GM19397 (cell line): Measurements from ENCODE around the gene CC2D2A.
"Not testable (repeated sequence)": the region's sequence is repeated elsewhere in the genome, so short reads cannot be mapped to it uniquely, and the experiment has no call there.

Source experiments
- ATAC-seq: cut with Tn5 transposase; IDR thresholded peaks from one replicate; pipeline ENCODE4 v1.9.1; 2021; ENCODE audit warnings: mild to moderate bottlenecking, moderate library complexity; ENCODE audit not compliant: unreplicated experiment

Gene CC2D2A

DNA sequence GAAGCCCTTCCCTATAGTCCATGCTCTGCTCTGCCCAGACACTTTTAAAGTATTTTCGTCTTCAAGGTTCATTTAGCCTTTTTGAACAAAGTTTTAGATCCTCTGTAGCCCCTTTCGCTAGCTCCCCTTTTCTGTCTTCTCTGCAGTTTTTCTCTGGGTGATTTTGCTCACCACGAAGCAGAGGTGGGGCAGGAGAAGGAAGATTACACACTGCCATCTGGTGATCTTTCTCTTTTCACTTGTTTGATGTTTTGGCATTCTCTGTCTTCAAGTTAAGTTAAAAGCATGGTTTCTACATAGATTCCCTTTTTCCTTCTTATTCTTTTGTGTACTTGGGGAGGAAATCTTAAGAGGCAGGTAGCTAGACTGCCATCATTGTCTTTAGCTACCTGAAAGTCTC lies 43.9 kb downstream of the CC2D2A start:
- no peak for ATAC-seq

DNA sequence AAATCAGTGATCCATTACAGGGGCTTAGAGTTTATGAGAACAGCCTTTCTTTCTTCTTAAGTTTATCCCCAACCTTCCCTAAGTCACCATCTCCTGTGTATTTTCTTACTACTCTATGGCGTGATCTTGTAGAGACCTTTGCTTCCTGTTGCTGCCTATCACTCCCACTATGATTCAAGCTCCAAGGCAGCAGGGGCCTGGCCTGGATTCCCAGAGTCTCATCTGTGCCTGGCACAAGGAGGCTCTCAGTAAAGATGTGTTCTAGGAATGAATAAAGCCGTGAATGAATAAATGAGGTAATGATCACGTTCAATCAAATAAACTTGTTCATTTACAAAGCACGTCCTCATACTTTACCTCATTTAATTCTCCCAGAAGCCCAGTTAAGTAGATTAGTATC lies 45.4 kb downstream of the CC2D2A start:
- ATAC-seq, result no peak

DNA sequence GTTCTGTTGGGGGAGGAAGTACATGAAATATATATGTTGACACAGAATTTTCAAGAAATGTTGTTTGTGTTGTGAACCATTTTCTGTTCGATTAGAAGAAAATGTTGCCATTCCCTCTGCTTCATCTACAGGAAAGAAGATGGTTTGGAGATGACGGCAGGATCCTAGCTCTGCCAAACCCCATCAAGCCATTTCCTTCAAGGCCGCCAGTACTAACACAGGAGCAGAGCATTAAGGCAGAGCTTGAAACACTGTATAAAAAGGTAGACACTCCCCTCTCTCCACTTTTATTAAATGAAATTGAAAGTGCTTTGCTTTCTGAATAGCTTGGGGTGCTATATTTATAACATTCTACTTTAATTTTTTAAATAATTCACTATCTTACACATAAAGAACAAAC lies 46.8 kb downstream of the CC2D2A start:
- ATAC-seq, result no peak

DNA sequence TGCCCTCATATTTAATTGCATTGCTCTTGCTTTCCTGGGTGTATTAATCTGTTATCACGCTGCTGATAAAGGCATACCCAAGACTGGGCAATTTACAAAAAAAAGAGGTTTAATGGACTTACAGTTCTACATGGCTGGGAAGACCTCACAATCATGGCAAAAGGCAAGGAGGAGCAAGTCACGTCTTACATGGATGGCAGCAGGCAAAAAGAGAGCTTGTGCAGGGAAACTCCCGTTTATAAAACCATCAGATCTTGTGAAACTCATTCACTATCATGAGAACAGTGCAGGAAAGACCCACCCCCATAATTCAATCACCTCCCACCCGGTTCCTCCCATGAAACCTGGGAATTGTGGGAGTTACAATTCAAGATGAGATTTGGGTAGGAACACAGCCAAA lies 48.0 kb downstream of the CC2D2A start:
- ATAC-seq, result not testable (repeated sequence)

DNA sequence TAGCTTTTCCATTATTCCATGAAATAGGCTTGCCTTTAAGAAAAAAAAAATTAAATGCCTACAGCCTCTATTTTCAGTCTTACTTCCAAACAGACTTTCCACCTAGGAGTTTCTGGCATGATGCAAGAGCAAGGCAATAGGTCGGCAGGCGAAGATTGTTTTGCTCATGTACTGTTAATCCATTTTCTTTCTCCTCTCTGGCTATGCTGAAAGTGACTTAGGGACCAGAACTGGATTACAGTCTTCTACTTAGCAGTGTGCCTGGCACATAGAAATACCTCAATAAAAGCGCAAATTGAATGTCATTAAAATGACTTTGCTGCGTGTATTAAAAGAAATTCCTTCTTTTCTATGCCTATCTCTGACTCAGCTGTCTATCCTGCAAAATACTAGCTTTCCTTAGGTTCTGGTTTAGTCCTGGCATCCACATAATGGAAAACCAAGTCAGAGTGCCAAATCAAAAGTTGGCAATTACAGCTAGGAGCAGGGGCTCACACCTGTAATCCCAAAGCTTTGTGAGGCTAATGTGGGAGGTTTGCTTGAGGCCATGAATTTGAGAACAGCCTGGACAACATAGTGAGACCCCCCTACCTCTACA lies 51.9 kb downstream of the CC2D2A start:
- no peak for ATAC-seq

DNA sequence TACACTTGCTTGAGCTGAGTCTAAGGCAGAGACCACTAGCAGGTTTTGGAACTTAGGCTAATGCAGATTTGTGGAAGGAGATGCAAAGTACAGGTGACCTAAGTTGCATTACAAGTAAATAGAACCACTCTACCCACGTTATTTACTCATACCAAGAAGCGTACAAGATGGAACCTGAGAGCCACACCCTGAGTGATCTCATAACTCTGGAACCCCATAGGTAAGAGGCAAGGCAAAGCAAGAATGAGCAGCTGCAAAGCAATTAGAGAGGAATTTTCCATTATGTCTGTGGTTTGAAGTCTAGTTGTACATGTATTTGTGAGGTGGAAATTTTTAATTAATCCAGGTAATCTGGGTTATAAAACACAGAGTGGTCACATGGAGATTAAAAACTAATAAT lies 55.4 kb downstream of the CC2D2A start:
- no peak for ATAC-seq

DNA sequence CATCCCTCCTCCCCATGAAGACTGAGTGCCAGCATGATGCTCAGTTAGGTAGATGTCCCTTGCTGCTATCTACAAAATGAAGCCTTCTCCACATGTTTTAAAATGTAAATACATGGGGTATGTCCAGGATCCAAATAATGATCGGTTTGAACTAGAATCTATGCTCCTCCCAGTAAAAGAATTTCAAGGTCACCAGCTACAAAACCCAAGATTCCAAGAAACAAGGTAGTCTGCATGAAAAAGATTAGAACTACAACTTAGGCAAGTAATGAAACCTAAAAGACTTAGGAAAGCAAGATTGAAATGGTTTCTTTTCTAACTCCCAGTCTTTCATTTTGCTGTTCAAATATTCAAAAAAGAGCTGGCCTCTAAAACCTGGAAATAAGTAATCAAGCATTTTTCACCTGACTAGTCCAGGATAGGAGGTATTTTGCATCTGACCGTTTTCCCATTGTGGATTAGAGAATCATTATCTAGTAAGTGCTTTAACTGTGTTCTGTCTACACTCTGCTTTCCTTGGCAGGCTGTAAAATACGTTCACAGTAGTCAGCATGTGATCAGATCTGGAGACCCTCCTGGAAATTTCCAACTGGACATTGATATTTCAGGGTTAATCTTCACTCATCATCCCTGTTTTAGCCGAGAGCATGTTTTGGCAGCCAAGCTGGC lies 57.4 kb downstream of the CC2D2A start:
- no peak for ATAC-seq

DNA sequence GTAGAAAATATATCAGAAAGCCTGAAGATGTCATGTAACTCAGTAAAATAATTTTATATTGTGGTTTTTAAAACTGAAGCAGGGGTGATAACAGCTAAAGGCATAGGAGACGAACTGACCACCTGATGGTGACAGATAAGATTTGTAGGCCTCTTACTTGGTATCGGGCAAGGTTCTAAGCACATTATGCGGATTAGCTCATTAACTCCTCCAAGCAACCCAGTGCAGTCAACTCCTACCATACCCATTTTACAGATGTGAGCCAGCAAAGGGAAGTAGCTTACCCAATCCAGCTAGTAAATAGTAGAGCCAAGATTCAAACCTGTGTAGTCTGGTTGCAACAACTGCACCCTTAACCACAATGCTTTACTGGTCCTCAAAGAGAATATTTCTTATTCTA lies 62.1 kb downstream of the CC2D2A start:
- ATAC-seq, result no peak

DNA sequence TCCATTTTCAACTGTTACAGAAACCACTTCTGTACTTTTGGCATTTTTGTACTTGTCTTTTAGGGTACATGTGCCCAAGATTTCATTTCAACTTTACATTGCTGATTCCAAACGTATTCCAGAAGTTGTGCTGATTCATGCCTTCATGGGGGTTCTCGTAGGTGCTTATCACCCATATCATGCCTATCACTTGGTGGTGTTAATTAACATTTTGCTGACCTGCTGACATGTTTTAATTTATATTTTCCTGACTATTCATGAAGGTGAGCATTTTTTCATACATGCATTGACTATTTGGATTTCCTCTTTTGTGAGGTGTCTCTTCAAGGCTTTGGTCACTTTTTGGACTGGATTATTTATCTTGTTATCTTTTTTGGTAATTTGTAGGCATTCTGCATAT lies 64.1 kb downstream of the CC2D2A start:
- no peak for ATAC-seq

DNA sequence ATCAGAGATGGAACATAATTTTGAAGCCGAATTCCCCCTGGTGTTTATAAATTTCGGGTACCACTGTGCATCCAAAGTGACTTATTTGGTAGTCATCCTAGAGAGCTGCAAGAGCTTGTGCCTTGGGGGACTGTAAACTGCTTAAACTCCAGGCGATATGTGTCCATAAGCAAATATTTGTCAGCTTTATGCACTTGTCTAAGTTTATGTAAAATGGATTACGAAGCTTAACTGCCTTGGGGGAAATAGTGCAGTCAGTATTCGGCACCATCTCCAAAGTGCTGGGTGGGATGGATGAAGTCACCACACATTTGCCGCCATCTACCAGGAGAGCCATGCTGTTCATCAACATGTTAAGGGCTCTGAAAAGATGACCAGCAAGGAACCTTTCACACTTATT lies 65.9 kb downstream of the CC2D2A start:
- no peak for ATAC-seq

DNA sequence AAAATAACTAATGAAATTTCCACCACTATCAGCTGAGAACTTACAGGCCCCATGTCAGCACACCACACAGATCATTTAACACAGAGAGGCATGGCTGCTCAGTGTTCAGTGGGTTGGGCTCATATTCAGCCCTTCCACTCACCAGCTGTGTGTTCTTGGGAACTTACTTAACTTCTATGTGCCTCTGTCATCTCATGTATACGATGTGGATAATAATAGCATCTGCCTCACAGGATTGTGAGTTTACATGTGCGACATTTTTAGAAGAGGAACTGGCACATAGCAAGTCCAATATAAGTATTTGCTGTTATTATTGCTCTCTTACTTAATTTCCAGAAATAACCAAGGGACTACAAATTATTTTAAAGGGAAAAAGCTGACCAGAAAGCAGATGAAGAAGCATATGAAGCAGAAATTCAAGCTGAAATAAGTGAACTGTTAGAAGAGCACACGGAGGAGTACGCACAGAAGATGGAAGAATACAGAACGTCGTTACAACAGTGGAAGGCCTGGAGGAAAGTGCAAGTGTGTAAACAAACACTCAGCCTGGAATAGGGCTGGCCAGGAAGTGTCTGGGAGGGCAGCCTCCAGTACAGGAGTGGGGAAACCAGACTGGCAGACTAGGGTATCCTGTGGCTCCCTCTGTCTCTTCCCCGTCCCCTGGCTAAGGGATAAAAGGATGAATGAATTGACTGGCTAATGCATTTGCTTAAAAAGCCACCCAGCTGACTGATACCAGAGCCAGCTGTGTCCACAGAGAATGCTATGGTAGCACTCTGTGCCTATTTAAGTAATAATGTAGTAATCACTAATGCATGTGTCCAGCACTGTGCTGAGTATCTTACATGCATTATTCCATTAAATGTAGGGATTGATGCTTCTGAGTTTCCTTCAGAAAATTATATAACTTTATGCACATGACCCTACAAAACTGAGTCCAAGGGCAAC lies 67.1 kb downstream of the CC2D2A start:
- ATAC-seq, result no peak

DNA sequence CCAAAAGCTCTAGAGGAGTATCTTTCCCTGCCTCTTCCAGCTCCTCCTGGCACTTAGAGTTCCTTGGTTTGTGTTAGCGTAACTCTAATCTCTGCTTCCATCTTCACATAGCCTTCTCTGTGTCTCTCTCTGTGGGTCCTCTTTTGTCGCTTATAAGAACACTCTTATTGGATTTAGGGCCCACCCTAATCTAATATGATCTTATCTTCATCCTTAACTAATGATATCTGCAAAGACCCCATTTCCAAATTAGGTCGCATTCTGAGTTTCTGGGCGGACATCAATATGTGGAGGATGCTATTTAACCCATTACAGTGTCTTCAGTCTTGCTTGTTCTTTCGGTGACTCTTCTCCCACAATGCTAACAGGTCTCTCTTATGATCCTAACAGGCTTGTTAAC lies 72.3 kb downstream of the CC2D2A start:
- no peak for ATAC-seq

DNA sequence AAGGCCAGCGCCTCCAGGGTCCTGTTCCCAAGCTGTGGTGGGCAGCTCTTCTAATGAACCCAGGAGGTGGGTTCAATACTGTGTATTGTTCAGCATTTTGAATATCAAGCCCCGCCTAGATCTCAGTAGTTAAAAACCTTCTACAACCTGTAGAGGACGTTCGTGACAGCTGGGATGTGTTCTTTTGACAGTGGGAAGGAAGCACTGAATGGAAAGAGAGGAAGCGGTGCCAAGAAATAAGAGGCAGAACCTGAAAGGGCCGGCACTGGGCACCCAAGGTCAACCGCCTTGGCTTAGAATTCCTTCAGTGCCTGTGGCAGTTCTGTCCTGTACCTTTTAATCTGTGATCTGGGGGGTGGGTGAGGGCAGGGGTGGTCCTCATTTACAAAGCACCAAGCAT lies 73.1 kb downstream of the CC2D2A start:
- no peak for ATAC-seq

DNA sequence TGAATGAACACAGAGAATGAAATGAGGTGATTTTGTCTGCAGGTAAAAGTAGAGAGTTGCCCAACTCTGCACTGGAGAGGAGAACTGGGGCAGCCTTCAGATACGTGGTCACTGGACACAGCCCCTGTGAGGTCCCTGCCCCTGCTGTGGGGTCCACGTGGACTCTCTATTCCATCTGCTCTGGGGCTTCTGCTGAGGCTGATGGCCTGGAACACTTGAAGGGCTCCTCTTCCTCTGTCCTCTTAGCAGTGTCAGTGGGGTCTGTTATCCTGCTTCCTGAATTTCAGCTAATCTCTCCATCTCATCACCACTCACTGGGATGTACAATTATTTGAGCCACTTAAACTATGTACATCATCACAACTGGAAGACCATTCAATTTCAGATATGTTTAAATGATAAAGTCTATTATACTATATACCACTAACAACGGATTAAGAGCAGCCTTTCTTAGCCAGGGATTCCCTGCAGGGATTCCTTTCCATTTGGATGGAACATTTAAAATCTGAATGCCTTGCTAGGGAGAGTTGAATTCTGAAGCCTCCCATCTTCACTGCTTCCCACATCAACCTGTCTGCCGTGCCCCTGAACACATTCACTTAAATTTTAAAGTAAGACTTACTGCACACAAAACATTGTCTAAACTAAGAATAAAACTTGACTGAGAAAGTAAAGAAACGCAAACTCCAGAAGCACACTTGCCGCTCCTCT lies 74.0 kb downstream of the CC2D2A start:
- no peak for ATAC-seq

DNA sequence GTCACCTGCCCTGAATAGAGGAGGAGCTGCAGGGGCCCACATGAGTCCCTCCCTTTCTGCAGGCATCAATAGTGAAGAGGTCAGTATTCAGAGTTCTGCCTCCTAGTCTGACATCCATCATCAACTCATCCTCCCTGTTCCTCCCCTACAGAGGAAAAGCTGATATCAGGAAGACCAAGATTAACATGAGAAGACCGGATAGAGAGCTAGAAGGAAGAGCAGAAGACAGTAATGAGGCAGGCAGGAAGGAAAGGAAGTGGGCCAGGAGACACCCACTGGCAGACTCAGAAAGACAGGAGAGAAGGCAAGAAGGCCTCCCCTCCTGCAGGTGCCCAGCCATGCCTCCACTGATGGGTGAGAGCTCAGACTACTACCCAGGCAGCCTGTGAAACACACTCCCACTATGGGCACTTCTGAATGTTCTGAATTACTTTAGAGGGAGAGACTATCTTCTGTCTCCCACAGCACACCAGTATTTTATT lies 74.6 kb downstream of the CC2D2A start:
- no peak for ATAC-seq

DNA sequence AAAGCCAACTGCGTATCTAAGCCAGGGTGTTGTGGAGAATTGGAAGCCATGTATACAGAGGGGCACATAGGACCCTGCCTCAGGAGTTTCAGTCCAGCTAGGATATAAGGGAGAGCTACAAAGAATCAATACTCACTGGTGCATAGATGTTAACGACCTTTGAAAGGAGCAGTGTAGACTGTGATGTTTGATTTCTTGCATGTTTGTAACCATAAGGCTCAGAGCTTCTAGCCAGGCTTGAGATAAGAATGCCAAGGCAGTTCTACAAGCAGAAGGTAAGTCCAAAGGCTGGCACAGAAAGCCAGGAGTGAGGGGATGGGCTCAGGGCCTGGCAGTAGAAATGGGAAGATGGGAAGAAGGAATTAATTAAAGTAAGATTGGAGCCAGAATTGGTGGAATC lies 75.7 kb downstream of the CC2D2A start:
- ATAC-seq, result no peak

DNA sequence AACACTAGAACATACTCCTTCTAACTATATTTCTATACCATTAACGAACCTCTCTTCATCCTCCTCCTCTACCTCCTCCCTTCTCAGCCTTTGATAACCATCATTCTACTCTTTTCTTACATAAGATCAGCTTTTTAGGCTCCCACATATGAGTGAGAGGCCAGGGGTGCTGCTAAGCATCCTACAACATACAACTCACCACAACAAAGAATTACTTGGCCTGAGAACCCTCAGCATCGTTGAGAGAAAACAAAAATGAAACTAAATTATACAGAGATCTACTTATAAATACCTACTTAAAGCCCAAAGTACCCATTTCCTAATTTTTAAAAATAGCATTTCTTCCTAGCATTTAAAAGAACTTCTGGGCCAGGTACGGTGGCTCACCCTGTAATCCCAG lies 77.7 kb downstream of the CC2D2A start:
- no peak for ATAC-seq

DNA sequence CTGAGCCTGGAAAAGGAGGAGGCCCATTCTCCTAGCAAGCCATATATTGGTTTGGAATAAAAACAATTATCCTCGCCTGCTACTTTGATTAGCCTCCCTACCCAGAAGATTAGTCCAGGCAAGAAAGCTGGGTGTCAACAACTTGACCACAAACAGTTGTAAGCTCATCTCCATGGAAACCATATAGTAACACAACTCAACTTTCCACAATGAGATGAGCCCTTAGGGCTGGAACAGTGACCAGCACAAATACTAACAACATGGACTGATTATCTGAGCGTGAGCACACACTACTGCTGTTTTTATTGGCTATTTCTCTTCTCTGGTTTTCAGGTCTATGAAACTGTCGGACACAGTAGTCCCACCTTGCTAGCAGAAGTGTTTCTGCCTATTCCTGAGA lies 80.8 kb downstream of the CC2D2A start:
- no peak for ATAC-seq

DNA sequence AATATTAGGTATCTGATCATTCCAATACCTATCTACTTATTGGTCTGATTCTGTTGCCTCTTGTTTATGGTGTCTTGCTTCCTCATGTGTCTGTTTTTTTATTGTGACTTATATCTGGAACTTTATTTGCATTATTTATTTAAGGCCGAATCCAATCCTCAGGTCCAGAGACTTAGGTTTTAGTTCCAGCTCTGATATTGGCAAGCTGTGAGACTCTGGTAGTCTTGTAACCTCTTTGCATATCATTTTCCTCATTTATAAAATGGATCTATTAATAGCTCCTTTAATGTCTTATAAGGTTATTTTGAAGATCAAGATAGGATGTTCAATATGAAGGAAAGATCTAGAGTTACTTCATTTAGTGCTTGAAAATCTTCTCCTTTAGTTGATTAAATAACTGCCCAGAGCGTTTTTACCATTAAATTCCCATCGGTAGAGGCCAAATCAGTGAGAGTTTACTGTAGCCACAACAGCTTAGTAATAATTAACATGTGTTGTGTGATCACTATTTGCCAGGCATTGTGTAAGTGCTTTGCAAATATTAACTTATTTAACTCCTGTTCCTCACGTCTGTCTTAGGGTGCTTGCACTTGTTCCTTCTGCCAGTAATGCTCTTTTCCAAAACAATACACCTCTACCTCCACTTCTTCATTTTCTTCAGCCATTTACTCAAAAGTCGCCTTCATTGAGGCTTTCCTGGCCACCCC lies 82.2 kb downstream of the CC2D2A start:
- no peak for ATAC-seq

DNA sequence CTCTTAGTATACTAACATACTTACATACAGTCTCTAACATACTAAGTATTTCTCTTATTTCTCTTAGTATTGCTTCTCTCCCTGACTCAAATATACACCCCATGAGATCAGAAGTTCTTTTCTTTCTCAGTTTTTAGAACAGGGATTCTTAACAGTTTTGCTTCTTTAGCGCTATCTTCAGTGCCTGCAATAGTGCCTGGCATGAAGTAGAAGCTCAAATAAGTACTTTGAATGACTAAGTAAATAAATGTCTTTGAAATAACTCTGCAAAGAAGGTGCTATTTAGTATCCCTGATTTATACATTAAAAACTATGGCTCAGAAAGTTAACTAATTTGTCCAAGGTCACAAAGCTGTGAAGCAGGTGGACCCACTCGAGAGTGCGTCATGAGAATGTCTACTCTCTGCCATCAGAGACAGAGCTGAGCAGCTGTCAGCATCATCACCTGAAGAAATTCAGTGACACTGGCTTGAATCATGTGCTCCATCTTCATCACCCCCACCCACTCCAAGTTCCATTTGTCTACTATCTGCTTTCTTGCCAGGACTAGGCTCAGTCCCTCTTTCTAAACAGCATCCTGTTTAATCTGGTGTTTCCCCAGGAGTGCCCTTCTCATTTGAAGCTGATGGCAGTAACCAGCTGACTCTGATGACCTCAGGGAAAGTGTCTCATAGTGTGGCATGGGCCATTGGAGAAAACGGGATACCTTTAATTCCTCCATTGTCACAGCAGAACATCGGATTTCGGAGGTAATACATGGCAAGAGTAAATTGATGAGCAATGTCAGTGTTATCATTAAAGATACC lies 83.1 kb downstream of the CC2D2A start:
- no peak for ATAC-seq
